GM12878 (cell line): ENCODE data around the gene C5AR1. TPM values are rescaled to one million over a fixed set of nuclear protein-coding genes. Genes with fewer than 3 reads are reported as not detected.

Experiments
- ATAC-seq: fragments of 200-7000 bp; cut with Tn5 transposase; 3 replicates; pipeline ENCODE4 v1.9.1; 2020; ENCODE audit warnings: mild to moderate bottlenecking, moderate library complexity
- Bru-seq: library from RNA; stranded (reverse); fragments of 400-500 nt; gene quantifications from one replicate; lab custom pipeline; 2021; lab: Mats Ljungman, UMichigan
- BruChase-seq, 2 experiments: library from RNA; stranded (reverse); fragments of 400-500 nt; gene quantifications; one replicate each; lab custom pipeline; 2021; lab: Mats Ljungman, UMichigan
- BruUV-seq: library from RNA; stranded (reverse); fragments of 400-500 nt; replicated peaks from 2 replicates; lab custom pipeline; 2021; lab: Mats Ljungman, UMichigan
- CTCF ChIA-PET: fragments of 300-600 bp; sonication (Branson Sonifier 250); formaldehyde crosslinking; extraction: SDS; loops from one replicate; lab custom pipeline; 2021; ENCODE audit warnings: inconsistent platforms; lab: Yijun Ruan, JAX
- POLR2A ChIA-PET: fragments of 350-600 bp; formaldehyde crosslinking; extraction: SDS; loops from one replicate; lab custom pipeline; 2021; ENCODE audit warnings: inconsistent platforms; lab: Charles Lee
- RAD21 ChIA-PET: fragments of 300-600 bp; sonication (Branson Sonifier 250); formaldehyde crosslinking; loops from one replicate; lab custom pipeline; 2023; ENCODE audit warnings: antibody characterized with exemption; ENCODE audit not compliant: unreplicated experiment; lab: Charles Lee
- SMC1A ChIA-PET: fragments of 300-600 bp; sonication (Branson Sonifier 250); formaldehyde crosslinking; loops from one replicate; lab custom pipeline; 2023; ENCODE audit not compliant: unreplicated experiment, uncharacterized antibody; lab: Charles Lee
- DNase-seq: peaks from one replicate; pipeline ENCODE4 v3.0.0-alpha.2; 2011; ENCODE audit warnings: low read depth, low spot score
- FAIRE-seq: peaks from 3 replicates; lab custom pipeline; 2011; peaks lifted over from hg19 to GRCh38; lab: Jason Lieb, UNC
- H2AFZ ChIP-seq: 2 replicates; pipeline ENCODE4 v1.6.0; 2011; ENCODE audit warnings: low read depth, low read length, control low read depth; ENCODE audit not compliant: control insufficient read depth
- H3K27ac ChIP-seq: 2 replicates; pipeline ENCODE4 v1.5.1; 2011; ENCODE audit warnings: control low read depth; ENCODE audit not compliant: control insufficient read depth, insufficient read depth
- H3K27me3 ChIP-seq, 2 experiments: replicated peaks in 1 of 2; 2 replicates each; pipeline versions ENCODE4 v1.6.0 to v1.6.1; 2011; ENCODE audit warnings: low read length in 1 of 2; ENCODE audit not compliant: control insufficient read depth in 2 of 2, insufficient read depth in 2 of 2
- H3K36me3 ChIP-seq, 2 experiments: 2 replicates each; pipeline ENCODE4 v1.5.1; 2011; ENCODE audit warnings: low read length in 1 of 2; ENCODE audit not compliant: control insufficient read depth in 2 of 2, insufficient read depth in 2 of 2
- H3K4me1 ChIP-seq: 2 replicates; pipeline ENCODE4 v1.6.1; 2011; ENCODE audit warnings: mild to moderate bottlenecking, low read length, moderate library complexity, mixed read lengths; ENCODE audit not compliant: control insufficient read depth, insufficient read depth
- H3K4me2 ChIP-seq: 2 replicates; pipeline ENCODE4 v1.6.0; 2011; ENCODE audit warnings: control low read depth; ENCODE audit not compliant: control insufficient read depth, insufficient read depth
- H3K4me3 ChIP-seq: fragments of 200-600 bp; sonication (generic); 2 replicates; pipeline ENCODE4 v1.5.1; 2016
- H3K79me2 ChIP-seq: 2 replicates; pipeline ENCODE4 v1.6.0; 2011; ENCODE audit warnings: low read length; ENCODE audit not compliant: control insufficient read depth, insufficient read depth
- H3K9ac ChIP-seq: 2 replicates; pipeline ENCODE4 v1.8.0; 2011; ENCODE audit warnings: low read length, control low read depth, mixed read lengths; ENCODE audit not compliant: control insufficient read depth, insufficient read depth
- H3K9me3 ChIP-seq: replicated peaks from 3 replicates; pipeline ENCODE4 v1.5.1; 2011; ENCODE audit warnings: mild to moderate bottlenecking, low read length; ENCODE audit not compliant: control insufficient read depth, insufficient read depth
- H4K20me1 ChIP-seq: 2 replicates; pipeline ENCODE4 v1.6.0; 2011; ENCODE audit not compliant: control insufficient read depth, insufficient read depth
- IKZF1 ChIP-seq: fragments of 450-650 bp; conservative IDR thresholded peaks from 2 replicates; pipeline ENCODE4 v1.6.1; 2017; ENCODE audit warnings: antibody characterized with exemption, mild to moderate bottlenecking
- IKZF2 ChIP-seq, 2 experiments: fragments of 450-650 bp; IDR thresholded peaks; 2 replicates each; pipeline ENCODE4 v1.6.1; 2017; ENCODE audit warnings: mild to moderate bottlenecking in 2 of 2, moderate library complexity in 2 of 2
- MEF2B ChIP-seq: fragments of 450-650 bp; IDR thresholded peaks from 2 replicates; pipeline ENCODE4 v1.6.1; 2018; ENCODE audit warnings: mild to moderate bottlenecking, moderate library complexity; ENCODE audit not compliant: partially characterized antibody, poor library complexity, severe bottlenecking
- NFYB ChIP-seq: IDR thresholded peaks from 2 replicates; pipeline ENCODE4 v1.6.1; 2011; ENCODE audit warnings: low read depth, mild to moderate bottlenecking, low read length, improper control_type of control experiment, moderate library complexity; ENCODE audit not compliant: insufficient read depth
- RELA ChIP-seq: fragments of 450-650 bp; IDR thresholded peaks from 2 replicates; pipeline ENCODE4 v1.8.0; 2014; ENCODE audit warnings: borderline replicate concordance; ENCODE audit not compliant: partially characterized antibody
- RUNX3 ChIP-seq: IDR thresholded peaks from 2 replicates; pipeline ENCODE4 v1.6.1; 2012; ENCODE audit warnings: low read length, inconsistent platforms
- ZZZ3 ChIP-seq: IDR thresholded peaks from 2 replicates; pipeline ENCODE4 v1.6.1; 2011; ENCODE audit warnings: low read depth; ENCODE audit not compliant: control insufficient read depth, insufficient read length
- WGBS: methylation state at CpG from one replicate; pipeline ENCODE4 v1.1.6; 2016; ENCODE audit warnings: low lambda C conversion rate; ENCODE audit not compliant: insufficient replicate concordance, insufficient coverage; ENCODE audit errors: missing lambda C conversion rate; 5-methylcytosine and 5-hydroxymethylcytosine counted together
- in situ Hi-C: fragments of 300-500 bp; cut with MboI; formaldehyde crosslinking; loops from 9 replicates; pipeline ENCODE4 v1.14.3; 2018; ENCODE audit warnings: mixed read lengths
- intact Hi-C: fragments of 100-400 bp; cut with micrococcal nuclease; formaldehyde crosslinking; loops from one replicate; pipeline ENCODE4 v1.14.2; 2022; ENCODE audit not compliant: unreplicated experiment
- long read RNA-seq, 2 experiments: library from polyadenylated mRNA; unstranded; transcript quantifications; one replicate each; pipeline ENCODE4 v2.0.0, GENCODE V29; 2019 to 2020
- polyA minus RNA-seq, 3 experiments: library from RNA; depleted of rRNA, polyadenylated mRNA; stranded (reverse); fragments of >200 nt; gene quantifications; 2 replicates each; pipeline ENCODE4 v1.2.3, GENCODE V29; 2011
- polyA plus RNA-seq, 11 experiments: library from polyadenylated mRNA; depleted of rRNA in 4 of 11; unstranded in 6 of 11; stranded (reverse) in 5 of 11; fragments of >200 nt; fragmentation: Nextera tagmentation in 4 of 11; fragmentation: Illumina TruSeq in 1 of 11; extraction: Ambion mirVana in 4 of 11; extraction: Trizol in 1 of 11; gene quantifications; 1 replicate in 1 of 11; 2 replicates in 10 of 11; pipeline versions ENCODE4 v1.2.1 to v1.2.3, GENCODE V29; 2011 to 2016; ENCODE audit warnings: inconsistent platforms in 2 of 11, missing spikeins in 2 of 11, low read depth in 1 of 11
- total RNA-seq, 4 experiments: library from RNA; depleted of rRNA in 3 of 4; stranded (reverse); fragments of >200 nt in 3 of 4; fragmentation: Illumina TruSeq in 1 of 4; extraction: Trizol in 1 of 4; gene quantifications; 2 replicates each; pipeline versions ENCODE4 v1.2.1 to v1.2.3, GENCODE V29; 2013 to 2021
- TF ChIP-seq, protein P1 (sequence below), 3 experiments: IDR thresholded peaks in 2 of 3; conservative IDR thresholded peaks in 1 of 3; 2 replicates each; pipeline ENCODE4 v1.5.1; 2011; ENCODE audit warnings: low read depth in 3 of 3, low read length in 3 of 3, mild to moderate bottlenecking in 3 of 3, control low read depth in 2 of 3, moderate library complexity in 2 of 3, inconsistent platforms in 1 of 3, mixed read lengths in 1 of 3; ENCODE audit not compliant: control insufficient read depth in 2 of 3, insufficient read depth in 1 of 3; ENCODE audit errors: extremely low read depth in 1 of 3

The C5AR1 gene
- 1.2 and 1.5 TPM in 2 replicates for total RNA-seq (2013; cell fraction: nucleolus; rRNA removed)
- total RNA-seq (2014; rRNA removed) (0.05 and 0.17 TPM in 2 replicates), total RNA-seq (2014; rRNA removed; fragmentation: Illumina TruSeq; extraction: Trizol) (0.04 and 0.09 TPM in 2 replicates), total RNA-seq (2021) (0.13 and 0.26 TPM in 2 replicates), polyA plus RNA-seq (2011; rRNA removed) (0.40 and 1.5 TPM in 2 replicates), polyA plus RNA-seq (2014; fragmentation: Illumina TruSeq; extraction: Trizol) (0.15 TPM in 1 of 2 replicates, not detected in the other), polyA plus RNA-seq (2014; fragmentation: Nextera tagmentation; extraction: Ambion mirVana) (under 1 TPM; 0.07 to 0.19 TPM), polyA plus RNA-seq (2014; rRNA removed) (0.06 and 0.15 TPM in 2 replicates), polyA plus RNA-seq (2016; fragmentation: Nextera tagmentation; extraction: Ambion mirVana) (under 1 TPM; 0.27 to 0.29 TPM), polyA minus RNA-seq (2011; rRNA and poly(A)+ RNA removed) (0.67 and 1.9 TPM in 2 replicates), Bru-seq, nascent RNA (percentile 59 among the genes with signal in this experiment), BruChase-seq, experiment 1, labeled RNA remaining after a 6-hour chase (percentile 61 among the genes with signal in this experiment), BruChase-seq, experiment 2, labeled RNA remaining after a 2-hour chase (percentile 68 among the genes with signal in this experiment)
- polyA plus RNA-seq (2011; ENCODE audit: low read depth) = 0.10 TPM
- polyA plus RNA-seq (2011; cell fraction: cytosol; rRNA removed) = 1.1 and 1.3 TPM in 2 replicates
- polyA plus RNA-seq (2011; cell fraction: nucleus; rRNA removed) = 0.55 and 1.2 TPM in 2 replicates
- 0.32 and 0.46 TPM in 2 replicates for polyA plus RNA-seq (2012)
- 0.94 and 2.4 TPM in 2 replicates for polyA minus RNA-seq (2011; cell fraction: cytosol; rRNA and poly(A)+ RNA removed)
- 0.12 and 0.19 TPM in 2 replicates for polyA minus RNA-seq (2011; cell fraction: nucleus; rRNA and poly(A)+ RNA removed)
- long read RNA-seq, experiment 1 = 0 reads
- long read RNA-seq, experiment 2, partial matches to known transcripts = 0 of 1 reads
- long read RNA-seq, experiment 2, other reads (novel, unspliced or antisense) = 1 of 1 reads

DNA sequence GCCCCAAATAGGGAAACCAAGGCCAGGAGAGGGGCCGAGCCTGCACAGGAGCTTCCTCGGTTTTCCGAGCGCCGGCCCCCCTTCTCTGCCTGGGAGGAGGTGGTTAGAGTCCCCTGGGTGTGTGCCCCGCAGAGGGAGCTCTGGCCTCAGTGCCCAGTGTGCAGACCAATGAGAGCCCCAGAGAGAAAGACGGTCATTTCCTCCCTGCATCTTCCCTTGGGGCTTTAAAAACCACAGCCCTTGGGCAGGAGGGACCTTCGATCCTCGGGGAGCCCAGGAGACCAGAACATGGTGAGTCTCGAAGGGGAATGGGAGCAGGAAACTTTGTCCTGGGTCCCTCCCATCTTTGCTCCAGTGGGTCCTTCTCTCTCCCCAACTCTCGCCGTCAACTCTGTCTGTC is at the start of gene C5AR1:
C5AR1 (plus strand) TSS at position 254 of the 400 bp plus-strand sequence; CDS start at position 289, 35 bp downstream.
- no peak for DNase-seq
- Histone ChIP-seq H3K79me2 (no peaks in the 10 kb centered on the region), H3K36me3 (no peaks in the 10 kb centered on the region; a peak in 1 of 4 replicates), H3K4me1 (peaks cover 2% of the 10 kb centered on the region), H4K20me1 (no peaks in the 10 kb centered on the region), H3K27ac (no peak within 1 kb of the TSS), H3K9me3 (no peaks in the 10 kb centered on the region; the same call in 2 of the 3 replicates), H3K9ac (no peak within 1 kb of the TSS), H2AFZ (no peak within 1 kb of the TSS), H3K4me3 (no peak within 1 kb of the TSS), H3K27me3 (no peaks in the 10 kb centered on the region), H3K4me2 (peak within 1 kb of the TSS; percentile 25; the same call in 1 of the 2 replicates)
- ATAC-seq = peak; percentile 79
- no TSS peak for BruUV-seq
- peak; percentile 86 for TF ChIP-seq MEF2B
- TF ChIP-seq NFYB = peak; percentile 54
- TF ChIP-seq RELA = no peak
- TF ChIP-seq RUNX3 = 0 out of 2 replicates have a peak, but pooled peaks have one; percentile 10
- peak; percentile 50; the same call in 1 of the 2 replicates for TF ChIP-seq IKZF1
- TF ChIP-seq, protein P1, sequence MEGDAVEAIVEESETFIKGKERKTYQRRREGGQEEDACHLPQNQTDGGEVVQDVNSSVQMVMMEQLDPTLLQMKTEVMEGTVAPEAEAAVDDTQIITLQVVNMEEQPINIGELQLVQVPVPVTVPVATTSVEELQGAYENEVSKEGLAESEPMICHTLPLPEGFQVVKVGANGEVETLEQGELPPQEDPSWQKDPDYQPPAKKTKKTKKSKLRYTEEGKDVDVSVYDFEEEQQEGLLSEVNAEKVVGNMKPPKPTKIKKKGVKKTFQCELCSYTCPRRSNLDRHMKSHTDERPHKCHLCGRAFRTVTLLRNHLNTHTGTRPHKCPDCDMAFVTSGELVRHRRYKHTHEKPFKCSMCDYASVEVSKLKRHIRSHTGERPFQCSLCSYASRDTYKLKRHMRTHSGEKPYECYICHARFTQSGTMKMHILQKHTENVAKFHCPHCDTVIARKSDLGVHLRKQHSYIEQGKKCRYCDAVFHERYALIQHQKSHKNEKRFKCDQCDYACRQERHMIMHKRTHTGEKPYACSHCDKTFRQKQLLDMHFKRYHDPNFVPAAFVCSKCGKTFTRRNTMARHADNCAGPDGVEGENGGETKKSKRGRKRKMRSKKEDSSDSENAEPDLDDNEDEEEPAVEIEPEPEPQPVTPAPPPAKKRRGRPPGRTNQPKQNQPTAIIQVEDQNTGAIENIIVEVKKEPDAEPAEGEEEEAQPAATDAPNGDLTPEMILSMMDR (IDR thresholded peaks at IDR 0.05 in 2 of 3, conservative IDR thresholded peaks at IDR 0.05 in 1 of 3; ENCODE audit: control insufficient read depth in 2 of 3, extremely low read depth in 1 of 3, insufficient read depth in 1 of 3, low read depth in 3 of 3, low read length in 3 of 3) = peak in 1 of 3 experiments; percentile 33; a peak in 2 of 6 replicates
- TF ChIP-seq IKZF2 (IDR thresholded peaks at IDR 0.05) = peak in 1 of 2 experiments; percentile 13; a peak in 2 of 4 replicates
- no peak for TF ChIP-seq ZZZ3
- POLR2A ChIA-PET = interaction anchor here (0.7 kb wide), 2 partner anchors 28 to 684 kb away, joined by 3 to 5 read pairs; no protein-coding TSS in a partner anchor
- no peak for FAIRE-seq
- CTCF ChIA-PET = interaction anchor here (0.7 to 2.1 kb wide), 3 partner anchors 8 to 42 kb away, joined by 5 to 16 read pairs (median 5); no protein-coding TSS in a partner anchor
- in situ Hi-C loops (no loop called here), intact Hi-C loops (no loop called here)
- SMC1A ChIA-PET = interaction anchor here (1.3 to 1.6 kb wide), 2 partner anchors 12 to 82 kb away, joined by 3 to 4 read pairs; no protein-coding TSS in a partner anchor
- 8% methylated on average over 12 of the region's 12 CpGs for WGBS
- RAD21 ChIA-PET = interaction anchor here (0.9 to 1.0 kb wide), 2 partner anchors 39 to 81 kb away, joined by 3 to 7 read pairs; partner anchors contain the start of gene DHX34
